ENCODE data around the gene HBD.
"Not testable (repeated sequence)": the region's sequence is repeated elsewhere in the genome, so short reads cannot be mapped to it uniquely, and the experiment has no call there.

Gene HBD

GRCh38 chr11:5234381-5234834, at the start of gene HBD:
Gene HBD, minus strand, starts transcription at chr11:5234483. Its CDS starts 50 bp downstream, at chr11:5234433.
- DNase-seq (ENCODE audit: low spot score), result no peak

- DNase-seq (ENCODE audit: low spot score), result no peak
Observed at GRCh38 chr11:5283882-5284281, 49.6 kb upstream of the HBD start.

- no peak for DNase-seq (ENCODE audit: low spot score)
Observed at GRCh38 chr11:5283086-5283485, 48.8 kb upstream of the HBD start.

GRCh38 chr11:5282628-5283027, 48.3 kb upstream of the HBD start:
- DNase-seq (ENCODE audit: low spot score), result no peak

GRCh38 chr11:5281596-5281995, 47.3 kb upstream of the HBD start:
- DNase-seq (ENCODE audit: low spot score), result no peak

DNA sequence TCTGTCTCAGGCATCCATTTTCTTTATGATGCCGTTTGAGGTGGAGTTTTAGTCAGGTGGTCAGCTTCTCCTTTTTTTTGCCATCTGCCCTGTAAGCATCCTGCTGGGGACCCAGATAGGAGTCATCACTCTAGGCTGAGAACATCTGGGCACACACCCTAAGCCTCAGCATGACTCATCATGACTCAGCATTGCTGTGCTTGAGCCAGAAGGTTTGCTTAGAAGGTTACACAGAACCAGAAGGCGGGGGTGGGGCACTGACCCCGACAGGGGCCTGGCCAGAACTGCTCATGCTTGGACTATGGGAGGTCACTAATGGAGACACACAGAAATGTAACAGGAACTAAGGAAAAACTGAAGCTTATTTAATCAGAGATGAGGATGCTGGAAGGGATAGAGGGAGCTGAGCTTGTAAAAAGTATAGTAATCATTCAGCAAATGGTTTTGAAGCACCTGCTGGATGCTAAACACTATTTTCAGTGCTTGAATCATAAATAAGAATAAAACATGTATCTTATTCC, 46.4 kb upstream of the HBD start:
- DNase-seq (ENCODE audit: low spot score), result peak; percentile 45

- DNase-seq (ENCODE audit: low spot score), result no peak
Observed at GRCh38 chr11:5279471-5280090, 45.3 kb upstream of the HBD start.

GRCh38 chr11:5277807-5278382, 43.6 kb upstream of the HBD start:
- no peak for DNase-seq (ENCODE audit: low spot score)

DNA sequence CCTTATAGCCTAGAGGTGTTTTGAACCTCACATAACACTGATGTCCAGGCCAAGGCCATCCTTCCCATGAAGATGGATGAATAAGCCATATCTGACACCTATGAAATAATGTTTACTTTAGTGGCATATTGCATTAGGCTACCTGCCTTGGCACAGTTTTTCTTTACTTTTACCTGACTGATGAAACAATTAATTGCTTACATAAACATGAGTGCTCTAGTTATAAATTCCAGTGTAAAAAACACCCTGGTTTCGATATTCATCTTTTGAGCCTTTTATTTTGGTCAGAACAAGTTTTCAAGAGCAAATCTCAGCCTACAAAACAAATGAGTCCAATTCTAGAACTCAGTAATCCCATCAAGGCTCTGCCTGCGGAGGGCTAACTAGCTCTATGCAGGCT, 42.4 kb upstream of the HBD start:
- DNase-seq (ENCODE audit: low spot score), result no peak

DNA sequence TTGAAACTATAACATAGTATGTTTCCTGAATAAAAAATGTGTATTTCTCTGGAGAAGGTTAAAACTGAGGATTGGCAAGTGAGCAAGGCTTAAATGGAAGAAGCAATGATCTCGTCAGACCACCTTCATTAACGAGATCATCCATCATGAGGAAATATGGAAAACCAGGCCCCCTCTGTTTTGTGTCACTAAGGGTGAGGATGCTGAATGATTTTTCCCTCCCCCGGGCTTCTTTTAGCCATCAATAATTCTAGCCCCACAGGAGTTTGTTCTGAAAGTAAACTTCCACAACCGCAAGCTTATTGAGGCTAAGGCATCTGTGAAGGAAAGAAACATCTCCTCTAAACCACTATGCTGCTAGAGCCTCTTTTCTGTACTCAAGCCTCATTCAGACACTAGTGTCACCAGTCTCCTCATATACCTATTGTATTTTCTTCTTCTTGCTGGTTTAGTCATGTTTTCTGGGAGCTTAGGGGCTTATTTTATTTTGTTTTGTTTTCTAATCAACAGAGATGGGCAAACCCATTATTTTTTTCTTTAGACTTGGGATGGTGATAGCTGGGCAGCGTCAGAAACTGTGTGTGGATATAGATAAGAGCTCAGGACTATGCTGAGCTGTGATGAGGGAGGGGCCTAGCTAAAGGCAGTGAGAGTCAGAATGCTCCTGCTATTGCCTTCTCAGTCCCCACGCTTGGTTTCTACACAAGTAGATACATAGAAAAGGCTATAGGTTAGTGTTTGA, 41.3 kb upstream of the HBD start:
- no peak for DNase-seq (ENCODE audit: low spot score)

GRCh38 chr11:5274395-5274794, 40.1 kb upstream of the HBD start:
- no peak for DNase-seq (ENCODE audit: low spot score)

GRCh38 chr11:5272395-5273017, 38.2 kb upstream of the HBD start:
- DNase-seq (ENCODE audit: low spot score), result no peak

GRCh38 chr11:5269715-5270147, 35.4 kb upstream of the HBD start, which contains the start of gene HBE1:
Gene HBE1, minus strand, starts transcription at chr11:5269945. Its CDS starts 55 bp downstream, at chr11:5269890.
- DNase-seq (ENCODE audit: low spot score), result no peak

DNA sequence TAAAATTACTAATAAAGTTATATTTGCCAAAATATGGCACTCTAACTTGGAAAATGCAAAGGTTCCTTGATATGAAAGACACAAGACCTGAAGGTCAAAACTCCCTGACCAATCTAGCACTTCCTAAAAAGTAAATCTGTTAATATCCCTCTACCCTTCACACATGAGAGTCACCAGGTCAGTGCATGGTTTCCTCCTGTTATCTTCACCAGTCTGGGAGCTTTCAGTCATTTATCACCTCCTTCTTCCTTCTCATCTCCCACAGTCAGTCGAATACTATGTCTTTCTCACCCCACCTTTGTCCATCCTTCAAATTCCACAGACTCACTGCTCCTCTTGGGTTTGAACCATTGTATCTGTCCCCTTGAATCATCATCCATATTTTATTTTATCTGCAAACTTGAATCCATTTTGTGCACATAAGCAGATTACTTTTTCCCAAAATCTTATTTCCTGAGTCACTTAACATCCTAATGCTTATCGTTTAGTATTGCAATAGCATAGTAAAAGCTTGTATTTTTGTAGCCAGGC, 32.8 kb upstream of the HBD start:
- no peak for DNase-seq (ENCODE audit: low spot score)

DNA sequence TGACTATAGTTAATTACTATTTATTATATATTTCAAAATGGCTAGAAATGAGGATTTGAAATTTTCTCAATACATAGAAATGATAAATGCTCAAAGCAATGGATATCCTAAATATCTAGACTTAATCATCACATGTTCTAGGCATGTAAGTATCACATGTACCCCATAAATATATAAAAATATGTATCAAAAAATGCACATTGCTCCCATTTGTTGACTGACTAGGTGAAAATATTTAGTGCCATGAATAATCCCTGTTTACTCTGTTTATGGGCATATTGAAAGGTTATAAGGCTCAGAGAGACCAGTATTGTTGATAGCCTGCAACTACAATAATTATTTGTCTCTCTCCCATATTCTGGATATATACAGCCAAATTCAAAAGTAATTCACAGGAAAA, 32.3 kb upstream of the HBD start:
- DNase-seq (ENCODE audit: low spot score), result no peak

DNA sequence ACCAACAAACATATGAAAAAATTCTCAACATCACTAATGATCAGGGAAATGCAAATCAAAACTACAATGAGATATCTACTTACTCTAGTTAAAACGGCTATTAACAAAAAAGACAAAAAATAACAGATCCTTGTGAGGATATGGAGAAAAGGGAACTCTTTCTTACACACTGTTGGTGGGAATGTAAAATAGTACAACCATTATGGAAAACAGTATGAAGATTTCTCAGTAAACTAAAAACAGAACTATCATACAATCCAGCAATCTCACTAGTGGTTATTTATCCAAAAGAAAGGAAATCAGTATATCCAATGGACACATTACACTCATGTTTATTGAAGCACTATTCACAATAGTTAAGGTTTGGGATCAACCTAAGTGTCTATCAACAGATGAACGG, 31.5 kb upstream of the HBD start:
- DNase-seq (ENCODE audit: low spot score), result no peak

DNA sequence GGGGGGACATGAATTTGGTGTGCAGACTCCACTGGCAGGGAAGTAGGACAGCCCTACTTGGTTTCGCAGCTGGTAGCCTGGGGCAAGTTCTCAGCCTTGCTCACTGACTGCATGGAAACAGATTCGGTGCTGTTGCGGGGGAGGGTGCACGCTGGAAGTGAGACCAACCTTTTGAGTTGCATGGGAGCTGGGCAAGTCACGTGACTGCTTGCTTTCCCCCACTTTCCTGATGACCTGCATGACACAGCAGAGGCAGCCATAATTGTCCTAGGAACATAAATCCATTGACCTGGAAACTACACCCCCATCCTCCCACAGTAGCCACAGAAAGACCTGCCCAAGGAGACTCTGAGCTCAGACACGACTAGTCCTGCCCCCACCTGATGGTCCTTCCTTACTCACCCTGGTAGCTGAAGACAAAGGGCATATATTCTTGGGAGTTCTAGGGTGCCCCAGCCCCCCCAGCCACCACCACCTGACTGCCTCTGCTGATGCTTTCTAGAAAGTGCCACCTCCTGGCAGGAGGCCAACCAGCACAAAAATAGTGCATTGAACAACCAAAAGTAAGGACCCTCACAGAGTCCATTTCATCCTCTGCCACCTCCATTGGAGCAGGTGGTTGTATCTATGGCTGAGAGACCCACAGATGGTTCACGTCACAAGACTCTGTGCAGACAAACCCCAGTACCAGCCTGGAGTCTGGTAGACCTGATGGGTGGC, 24.4 kb upstream of the HBD start:
- DNase-seq (ENCODE audit: low spot score), result peak; percentile 11

- peak; percentile 36 for DNase-seq (ENCODE audit: low spot score)
Observed at GRCh38 chr11:5257296-5257695, 23.0 kb upstream of the HBD start.

GRCh38 chr11:5254646-5255413, 20.5 kb upstream of the HBD start, which contains the start of gene HBG2:
Gene HBG2, minus strand, starts transcription at chr11:5254781. Its CDS starts 53 bp downstream, at chr11:5254728.
- DNase-seq (ENCODE audit: low spot score), result not testable (repeated sequence)

DNA sequence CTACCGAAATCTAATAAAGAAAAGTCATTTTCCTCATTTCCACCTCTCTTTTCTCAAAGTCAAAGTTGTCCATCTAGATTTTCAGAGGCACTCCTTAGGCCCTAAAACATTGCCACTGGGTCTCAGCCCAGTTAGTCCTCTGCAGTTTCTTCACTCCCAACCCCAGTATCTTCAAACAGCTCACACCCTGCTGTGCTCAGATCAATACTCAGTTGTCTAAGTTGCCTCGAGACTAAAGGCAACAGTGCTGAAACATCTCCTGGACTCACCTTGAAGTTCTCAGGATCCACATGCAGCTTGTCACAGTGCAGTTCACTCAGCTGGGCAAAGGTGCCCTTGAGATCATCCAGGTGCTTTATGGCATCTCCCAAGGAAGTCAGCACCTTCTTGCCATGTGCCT, 19.7 kb upstream of the HBD start:
- not testable (repeated sequence) for DNase-seq (ENCODE audit: low spot score)

- DNase-seq (ENCODE audit: low spot score), result not testable (repeated sequence)
Observed at GRCh38 chr11:5253440-5253839, 19.2 kb upstream of the HBD start.

Data from iPS-NIHi11 (cell line).